CD4-positive, alpha-beta T cell treated with Interleukin-15 for 4 hours (primary cell): ENCODE measurements around the gene ROR1.

ENCODE experiments used
- DNase-seq: peaks from one replicate; pipeline ENCODE4 v3.0.0-alpha.2; 2020; ENCODE audit warnings: low spot score

The ROR1 gene

DNA sequence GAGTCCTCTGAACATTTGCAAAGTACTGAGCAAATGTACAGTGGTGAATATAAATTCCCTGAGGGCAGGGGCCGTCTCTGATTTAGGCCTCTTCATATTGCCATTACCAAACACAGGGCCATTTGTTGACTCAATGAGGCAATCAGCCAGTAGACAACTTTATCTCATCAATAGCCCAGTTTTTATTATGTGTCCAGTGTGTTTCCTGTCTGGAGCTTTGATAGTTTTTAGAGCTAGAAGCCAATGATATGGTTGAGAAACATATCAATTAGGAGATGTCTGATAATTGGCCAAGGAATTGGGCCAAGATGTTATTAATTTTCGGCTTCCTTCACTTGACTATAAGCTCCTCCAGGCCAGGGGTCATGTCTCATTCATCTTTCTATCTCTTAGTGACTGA is 163.0 kb downstream of the ROR1 start:
- no peak for DNase-seq

DNA sequence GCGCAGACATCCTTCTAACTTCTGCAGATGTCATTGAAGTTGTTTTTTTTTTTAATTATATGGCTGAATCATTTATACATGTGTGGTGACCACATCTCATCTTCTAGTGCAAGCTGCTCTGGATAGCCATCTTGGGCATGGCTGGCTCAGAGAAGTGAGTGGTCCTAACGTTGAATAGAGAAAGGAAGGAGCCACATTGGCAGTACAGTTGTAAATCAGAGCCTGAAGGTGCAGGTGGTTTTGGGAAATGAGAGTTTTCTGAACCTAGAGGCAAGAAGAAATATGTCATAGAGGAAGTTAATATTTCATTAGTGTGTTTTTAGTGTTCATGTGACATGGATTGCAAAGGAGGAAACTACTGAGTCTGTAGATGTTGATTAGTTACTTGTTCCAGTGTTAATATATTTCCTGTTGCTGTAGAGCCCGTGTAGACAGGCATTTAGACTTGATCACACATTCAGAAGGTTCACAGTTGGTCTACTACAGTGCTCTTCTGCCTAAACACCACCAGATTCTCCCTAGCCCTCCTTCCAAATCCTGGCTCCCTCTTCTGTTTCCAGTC is 163.7 kb downstream of the ROR1 start:
- no peak for DNase-seq

DNA sequence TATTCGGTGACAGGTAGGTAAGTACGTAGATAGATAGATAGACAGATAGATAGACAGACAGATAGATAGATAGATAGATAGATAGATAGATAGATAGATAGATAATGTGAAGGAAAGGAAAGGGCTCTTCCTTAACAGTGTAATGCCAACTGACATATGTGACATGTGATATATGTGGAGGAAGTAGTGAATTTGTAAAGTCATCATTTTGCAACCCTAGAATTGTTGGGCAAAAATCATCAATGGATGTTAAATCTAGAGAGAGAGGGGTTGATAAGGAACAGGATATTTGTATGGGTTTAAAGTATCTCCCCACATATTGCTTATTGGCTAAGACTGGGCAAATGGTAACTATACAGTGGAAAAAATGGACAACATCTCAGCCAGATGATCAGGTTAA is 166.6 kb downstream of the ROR1 start:
- no peak for DNase-seq

DNA sequence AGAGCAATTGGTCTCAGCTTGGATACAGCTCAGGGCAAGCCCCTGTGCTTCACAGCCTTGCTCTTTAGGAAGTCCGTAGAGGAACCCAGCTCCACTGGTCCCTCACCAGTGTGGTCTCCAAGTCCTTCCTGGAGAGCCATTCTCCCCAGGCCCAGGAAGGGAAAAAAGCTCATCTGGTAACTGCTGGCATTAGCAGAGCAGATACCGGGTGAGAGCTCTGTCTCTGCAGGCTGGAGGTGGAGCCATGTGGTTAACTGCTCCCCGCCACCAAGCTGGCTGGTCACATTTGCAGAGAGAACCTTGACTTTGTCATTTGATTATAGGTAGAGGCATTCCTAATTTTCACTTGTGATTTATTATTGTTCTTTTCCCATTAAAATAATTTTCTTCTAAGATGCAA is 169.6 kb downstream of the ROR1 start:
- no peak for DNase-seq

GRCh38 chr1:63945943-63946342 is 172.1 kb downstream of the ROR1 start:
- no peak for DNase-seq

DNA sequence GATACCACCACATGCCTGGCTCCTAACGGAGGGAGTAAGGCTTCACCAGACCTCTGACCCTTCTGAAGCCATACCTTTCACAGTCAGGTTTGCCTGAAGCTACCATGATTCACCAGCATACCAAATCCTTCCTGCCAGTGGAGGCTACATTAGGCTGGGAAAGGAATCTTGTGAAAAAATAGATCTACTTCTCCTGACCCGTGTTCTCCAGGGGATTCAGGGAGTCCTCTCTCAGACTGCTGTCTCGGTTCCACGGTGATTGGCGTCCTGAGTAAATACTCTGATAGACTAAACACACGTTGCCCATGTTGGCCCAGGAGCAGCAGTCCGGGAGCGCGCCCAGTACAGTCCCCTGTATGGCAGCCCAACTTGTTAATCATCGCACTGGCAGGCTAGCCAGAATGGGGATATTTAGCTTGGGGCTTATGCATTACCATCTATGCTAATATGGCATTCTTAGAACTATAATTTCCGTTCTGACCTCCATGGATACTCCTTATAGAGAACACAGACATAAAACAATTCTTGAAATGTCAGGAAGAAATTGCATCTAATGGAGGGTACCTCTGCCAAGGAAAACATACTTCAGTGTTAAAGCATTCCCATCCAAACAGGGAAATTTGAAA is 173.2 kb downstream of the ROR1 start:
- no peak for DNase-seq

DNA sequence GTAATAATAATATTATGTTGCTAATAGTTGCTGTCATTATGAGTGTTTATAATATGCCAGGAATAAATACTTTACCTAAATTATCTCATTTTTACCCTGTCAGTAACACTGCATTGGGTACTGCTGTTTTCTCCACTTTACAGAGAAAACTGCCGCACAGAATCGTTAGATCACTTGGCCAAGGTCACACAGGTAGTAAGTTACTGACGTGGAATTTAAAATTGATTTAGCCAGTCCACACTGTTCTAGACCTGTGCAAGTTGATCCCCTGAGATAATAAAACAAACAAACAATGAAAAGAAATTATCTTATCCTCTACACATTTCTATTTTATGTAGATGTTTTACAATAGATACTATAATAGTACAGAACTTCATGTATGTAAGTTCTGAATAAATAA is 174.1 kb downstream of the ROR1 start:
- no peak for DNase-seq

GRCh38 chr1:63950023-63950422 is 176.2 kb downstream of the ROR1 start:
- no peak for DNase-seq

DNA sequence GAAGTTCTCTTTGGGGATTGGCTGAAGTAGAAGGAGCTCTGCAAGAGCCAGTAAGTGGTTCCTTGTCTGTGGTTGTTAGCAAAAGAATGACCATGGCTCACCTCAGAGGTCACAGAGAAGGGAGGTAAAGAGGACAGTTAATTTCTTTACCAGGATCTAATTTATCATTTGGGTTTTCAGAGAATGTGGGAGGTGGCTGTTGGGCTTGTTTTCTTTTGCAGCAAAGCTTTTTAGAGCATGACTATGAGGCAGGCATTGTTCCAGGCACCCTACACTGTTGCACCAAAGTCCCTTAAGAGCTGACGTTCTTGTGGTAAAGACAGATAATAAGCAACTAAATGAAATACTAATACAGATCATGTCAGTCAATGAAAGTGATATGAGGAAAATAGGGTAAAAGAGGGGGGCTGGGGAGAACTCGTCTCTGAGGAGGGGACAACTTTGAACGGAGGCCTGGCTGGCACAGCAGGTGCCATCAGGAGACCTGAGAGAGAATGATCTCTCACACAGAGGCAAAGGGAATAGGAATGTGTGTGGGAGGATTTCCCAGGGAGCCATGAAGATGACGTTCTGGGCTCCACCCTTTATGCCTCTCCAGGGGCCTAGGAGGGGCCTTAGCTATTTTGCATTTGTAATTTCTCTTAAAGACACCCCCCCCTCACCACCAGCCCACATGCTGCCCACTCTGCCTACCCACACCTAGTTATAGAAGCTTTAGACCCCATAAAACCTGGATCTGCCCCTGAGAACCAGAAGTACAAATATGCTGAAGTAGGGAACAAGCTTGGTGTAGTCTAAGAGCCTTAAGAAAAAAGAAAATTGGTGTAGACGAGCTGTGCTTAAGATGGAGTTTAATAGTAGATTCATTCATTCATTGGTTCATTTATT is 177.5 kb downstream of the ROR1 start:
- no peak for DNase-seq

DNA sequence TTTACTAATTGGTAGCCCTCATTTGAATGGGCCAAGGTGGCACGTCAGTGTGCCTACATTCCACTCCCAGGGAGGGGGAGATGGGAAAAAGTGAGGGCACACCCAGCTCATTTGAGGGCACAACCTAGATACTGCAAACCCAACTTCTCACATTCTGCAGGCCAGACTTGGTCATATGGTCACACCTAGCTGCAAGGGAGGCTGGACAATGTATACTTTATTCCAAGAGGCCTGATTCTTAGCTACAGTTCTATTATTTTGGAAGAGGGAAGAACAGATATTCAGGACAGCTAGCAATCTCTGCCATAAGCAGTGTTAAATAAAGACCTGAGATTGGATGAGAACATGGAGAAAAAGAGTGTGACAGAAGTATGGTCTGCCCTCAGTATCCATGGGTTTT is 180.4 kb downstream of the ROR1 start:
- no peak for DNase-seq

GRCh38 chr1:63955370-63956145 is 181.7 kb downstream of the ROR1 start:
- no peak for DNase-seq

GRCh38 chr1:63958556-63958955 is 184.7 kb downstream of the ROR1 start:
- no peak for DNase-seq

GRCh38 chr1:63960326-63960725 is 186.5 kb downstream of the ROR1 start:
- DNase-seq: no peak

GRCh38 chr1:63966016-63966415 is 192.2 kb downstream of the ROR1 start:
- no peak for DNase-seq

- no peak for DNase-seq
These were observed 194.1 kb downstream of the ROR1 start for GRCh38 chr1:63967901-63968300.

DNA sequence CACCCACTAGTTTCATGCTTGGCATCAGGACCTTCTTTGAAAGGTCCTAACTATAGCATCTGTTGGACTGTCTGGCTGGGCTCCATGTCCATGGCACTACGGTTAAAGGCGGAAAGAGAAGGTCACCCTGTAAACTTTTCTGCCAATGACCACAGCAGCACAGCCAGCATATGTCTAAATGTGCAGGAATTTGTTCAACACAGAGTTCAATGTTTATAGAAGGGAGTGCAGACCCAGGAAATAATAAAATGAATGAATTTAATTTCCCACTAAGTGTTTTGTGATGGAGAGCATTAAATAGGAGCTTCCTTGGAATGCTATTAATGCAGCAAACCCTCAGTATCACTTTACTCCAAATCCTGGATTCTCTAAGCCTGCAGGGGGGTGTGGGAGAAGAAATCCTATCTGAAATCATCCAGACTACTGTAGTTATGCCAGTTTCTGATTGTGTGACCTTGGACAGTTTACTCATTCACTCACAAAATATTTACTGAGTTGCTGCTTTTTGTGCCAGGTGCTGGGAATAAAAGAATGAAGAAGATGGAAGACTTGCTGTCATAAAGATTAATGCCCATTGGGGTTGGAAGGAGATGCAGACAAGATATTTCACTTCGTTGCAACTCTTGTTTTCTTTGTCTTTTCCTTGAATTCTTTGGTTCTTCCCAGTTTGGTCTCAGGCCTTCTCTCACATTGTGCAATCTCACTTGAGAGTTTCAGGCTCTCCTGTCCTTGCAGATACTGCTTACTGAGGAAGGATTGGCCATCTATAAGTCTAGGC is 195.0 kb downstream of the ROR1 start:
- DNase-seq: no peak

- no peak for DNase-seq
These were observed 195.7 kb downstream of the ROR1 start for GRCh38 chr1:63969441-63969901.

DNA sequence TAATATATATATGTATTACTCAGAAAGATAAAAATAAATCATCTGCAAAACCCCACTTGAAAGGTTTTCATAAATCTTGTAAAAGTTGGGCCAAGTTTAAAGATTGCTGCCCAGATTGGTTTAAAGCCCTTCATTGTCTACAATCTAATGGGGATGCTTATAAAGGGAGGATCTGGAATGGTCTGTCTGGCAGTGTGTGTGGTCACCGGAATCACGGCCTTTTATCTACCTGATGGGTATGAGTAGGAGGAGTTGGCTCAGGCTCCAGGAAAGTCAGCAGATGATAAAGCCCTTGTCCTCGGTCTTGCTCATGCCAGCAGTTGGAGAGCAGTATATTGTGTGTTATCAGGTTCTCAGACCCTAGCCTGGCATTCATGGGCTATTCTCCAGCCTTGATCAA is 197.7 kb downstream of the ROR1 start:
- DNase-seq: no peak

DNA sequence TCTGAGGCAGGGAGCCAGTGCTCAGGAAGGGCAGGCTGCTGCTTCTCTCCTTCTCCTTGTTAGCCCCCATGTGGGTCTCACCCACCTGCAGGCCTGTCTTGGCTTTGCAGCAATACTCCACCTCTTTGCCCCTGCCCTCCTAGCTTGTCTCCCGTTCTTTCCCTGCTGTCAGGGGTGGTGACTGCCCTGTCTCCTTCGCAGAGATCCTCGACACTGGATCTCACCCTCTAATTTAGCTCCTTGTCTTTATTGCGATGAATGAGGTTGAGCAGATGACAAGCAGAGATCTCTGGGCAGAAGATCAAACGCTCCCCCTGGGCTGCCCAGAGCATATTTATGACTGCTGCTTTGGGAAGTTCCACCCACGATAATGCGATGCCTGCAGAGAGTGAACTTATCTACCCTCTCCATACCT is 199.2 kb downstream of the ROR1 start:
- DNase-seq: no peak

- DNase-seq: no peak
These were observed 201.1 kb downstream of the ROR1 start for GRCh38 chr1:63974966-63975365.

- DNase-seq: no peak
These were observed 201.7 kb downstream of the ROR1 start for GRCh38 chr1:63975481-63975880.

DNA sequence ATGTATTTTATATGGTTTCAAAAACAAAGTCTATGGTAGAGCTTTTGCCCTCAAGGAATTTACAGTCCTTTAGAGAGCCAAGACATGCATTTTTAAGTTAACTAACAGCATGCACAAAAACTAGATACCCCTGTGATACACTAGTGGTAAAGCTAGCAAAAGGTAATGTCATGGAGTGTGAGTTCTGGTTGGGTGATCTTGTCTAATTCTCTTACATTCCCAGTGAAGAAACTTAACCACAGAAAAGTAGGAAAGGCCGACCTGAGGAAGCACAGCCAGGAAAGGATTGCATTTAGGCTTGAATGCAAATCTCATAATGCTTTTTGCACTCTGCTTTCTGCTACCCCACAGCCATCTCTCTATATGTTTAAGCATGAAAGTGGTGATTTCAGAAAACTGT is 202.2 kb downstream of the ROR1 start:
- no peak for DNase-seq
